GM18505 (cell line): ENCODE data around the gene IRF2BP2.

Experiments
- ATAC-seq: cut with Tn5 transposase; IDR thresholded peaks from one replicate; pipeline ENCODE4 v1.9.1; 2021; ENCODE audit not compliant: unreplicated experiment
- POLR2A ChIP-seq: IDR thresholded peaks from 4 replicates; pipeline ENCODE4 v1.6.1; 2011; ENCODE audit warnings: borderline replicate concordance; ENCODE audit not compliant: insufficient read depth, insufficient read length; ENCODE audit errors: extremely low read depth

The IRF2BP2 gene

GRCh38 chr1:234613128-234613875 lies 3.3 kb upstream of the IRF2BP2 start:
- ATAC-seq, result no peak
- TF ChIP-seq POLR2A, result peak; percentile 30

GRCh38 chr1:234612352-234613127 lies 2.6 kb upstream of the IRF2BP2 start:
- peak; percentile 12 for ATAC-seq
- TF ChIP-seq POLR2A, result peak; percentile 64

GRCh38 chr1:234611847-234612351 lies 1.9 kb upstream of the IRF2BP2 start:
- peak; percentile 28 for TF ChIP-seq POLR2A
- no peak for ATAC-seq

- peak; percentile 18 for ATAC-seq
- no peak for TF ChIP-seq POLR2A
Observed at GRCh38 chr1:234611225-234611846, 1.4 kb upstream of the IRF2BP2 start.

- TF ChIP-seq POLR2A, result peak; percentile 98
- ATAC-seq, result peak; percentile 41
Observed at GRCh38 chr1:234610666-234611224, 767 bp upstream of the IRF2BP2 start.

- TF ChIP-seq POLR2A, result no peak
- ATAC-seq, result peak; percentile 0
Observed at GRCh38 chr1:234609691-234610042, 311 bp downstream of the IRF2BP2 start.

GRCh38 chr1:234608911-234609690 lies 877 bp downstream of the IRF2BP2 start:
- peak; percentile 70 for TF ChIP-seq POLR2A
- ATAC-seq, result no peak

GRCh38 chr1:234608025-234608910 lies 1.7 kb downstream of the IRF2BP2 start:
- peak; percentile 13 for ATAC-seq
- peak; percentile 85 for TF ChIP-seq POLR2A

- peak; percentile 42 for TF ChIP-seq POLR2A
- ATAC-seq, result no peak
Observed at GRCh38 chr1:234607109-234608024, 2.6 kb downstream of the IRF2BP2 start.

- TF ChIP-seq POLR2A, result no peak
- ATAC-seq, result no peak
Observed at GRCh38 chr1:234606784-234607108, 3.2 kb downstream of the IRF2BP2 start.
